ENCODE results near the gene RANGRF.

DNA sequence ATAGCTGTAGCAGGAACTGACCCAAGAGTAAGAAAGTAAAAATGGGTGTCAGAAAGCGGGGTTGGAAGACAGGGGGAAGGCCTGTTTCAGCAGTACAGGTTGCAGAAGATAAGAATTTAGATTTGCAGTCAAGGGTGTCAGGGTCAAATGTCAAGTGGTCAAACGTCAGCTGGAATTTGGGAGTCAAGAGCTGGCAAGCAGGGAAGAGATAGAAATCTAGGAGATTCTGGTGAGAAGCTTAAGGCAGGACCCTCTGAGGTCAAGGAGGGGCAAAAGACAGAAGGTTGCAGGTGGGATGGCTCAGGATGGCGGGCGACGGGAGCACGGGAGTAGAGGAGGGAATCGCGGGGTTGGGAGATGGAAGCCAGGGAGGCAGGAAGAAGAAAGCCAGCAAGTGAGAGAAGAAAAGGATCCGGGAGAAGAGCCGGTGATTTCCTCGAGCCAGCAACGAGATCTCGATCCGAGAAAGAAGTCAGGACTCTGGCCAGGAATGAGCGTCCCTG lies 6.4 kb downstream of the RANGRF start:
- TF ChIP-seq, protein P1, sequence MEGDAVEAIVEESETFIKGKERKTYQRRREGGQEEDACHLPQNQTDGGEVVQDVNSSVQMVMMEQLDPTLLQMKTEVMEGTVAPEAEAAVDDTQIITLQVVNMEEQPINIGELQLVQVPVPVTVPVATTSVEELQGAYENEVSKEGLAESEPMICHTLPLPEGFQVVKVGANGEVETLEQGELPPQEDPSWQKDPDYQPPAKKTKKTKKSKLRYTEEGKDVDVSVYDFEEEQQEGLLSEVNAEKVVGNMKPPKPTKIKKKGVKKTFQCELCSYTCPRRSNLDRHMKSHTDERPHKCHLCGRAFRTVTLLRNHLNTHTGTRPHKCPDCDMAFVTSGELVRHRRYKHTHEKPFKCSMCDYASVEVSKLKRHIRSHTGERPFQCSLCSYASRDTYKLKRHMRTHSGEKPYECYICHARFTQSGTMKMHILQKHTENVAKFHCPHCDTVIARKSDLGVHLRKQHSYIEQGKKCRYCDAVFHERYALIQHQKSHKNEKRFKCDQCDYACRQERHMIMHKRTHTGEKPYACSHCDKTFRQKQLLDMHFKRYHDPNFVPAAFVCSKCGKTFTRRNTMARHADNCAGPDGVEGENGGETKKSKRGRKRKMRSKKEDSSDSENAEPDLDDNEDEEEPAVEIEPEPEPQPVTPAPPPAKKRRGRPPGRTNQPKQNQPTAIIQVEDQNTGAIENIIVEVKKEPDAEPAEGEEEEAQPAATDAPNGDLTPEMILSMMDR (IDR thresholded peaks at IDR 0.05), result no peak
- TF ChIP-seq ZFX (IDR thresholded peaks at IDR 0.05; ENCODE audit: borderline replicate concordance), result no peak
